HG02798 (cell line): ENCODE measurements around the gene POLR1B.

Experiments
- ATAC-seq: cut with Tn5 transposase; IDR thresholded peaks from one replicate; pipeline ENCODE4 v1.9.1; 2021; ENCODE audit warnings: mild to moderate bottlenecking; ENCODE audit not compliant: unreplicated experiment, poor library complexity

Gene POLR1B

GRCh38 chr2:112541315-112542122 lies 746 bp upstream of the POLR1B start:
- peak; percentile 70 for ATAC-seq

GRCh38 chr2:112542984-112543661 lies 858 bp downstream of the POLR1B start:
- ATAC-seq = no peak

GRCh38 chr2:112547333-112547732 lies 5.1 kb downstream of the POLR1B start:
- ATAC-seq = no peak

- ATAC-seq = no peak
These were observed 6.7 kb downstream of the POLR1B start for GRCh38 chr2:112548980-112549379.

GRCh38 chr2:112566104-112566503 lies 23.8 kb downstream of the POLR1B start:
- peak; percentile 68 for ATAC-seq

- ATAC-seq = peak; percentile 27
These were observed 24.2 kb downstream of the POLR1B start for GRCh38 chr2:112566508-112566907.

GRCh38 chr2:112572005-112572404 lies 29.7 kb downstream of the POLR1B start:
- no peak for ATAC-seq

- ATAC-seq = no peak
These were observed 35.5 kb downstream of the POLR1B start for GRCh38 chr2:112577756-112578155.

- no peak for ATAC-seq
These were observed 37.0 kb downstream of the POLR1B start for GRCh38 chr2:112579241-112579640.

GRCh38 chr2:112580084-112580483 lies 37.8 kb downstream of the POLR1B start:
- no peak for ATAC-seq

- no peak for ATAC-seq
These were observed 40.1 kb downstream of the POLR1B start for GRCh38 chr2:112582314-112582746.

- ATAC-seq = no peak
These were observed 41.4 kb downstream of the POLR1B start for GRCh38 chr2:112583497-112584133.

GRCh38 chr2:112584134-112584890 lies 42.0 kb downstream of the POLR1B start, which contains the start of gene CHCHD5:
Gene CHCHD5, plus strand, starts transcription at chr2:112584609. Its CDS starts 39 bp downstream, at chr2:112584648.
- peak; percentile 90 for ATAC-seq

- no peak for ATAC-seq
These were observed 42.6 kb downstream of the POLR1B start for GRCh38 chr2:112584891-112585250.

- ATAC-seq = no peak
These were observed 43.1 kb downstream of the POLR1B start for GRCh38 chr2:112585400-112585799.

- no peak for ATAC-seq
These were observed 43.7 kb downstream of the POLR1B start for GRCh38 chr2:112585873-112586464.

GRCh38 chr2:112588611-112589045 lies 46.4 kb downstream of the POLR1B start:
- ATAC-seq = no peak

GRCh38 chr2:112591413-112591812 lies 49.1 kb downstream of the POLR1B start:
- ATAC-seq = no peak

GRCh38 chr2:112593736-112594135 lies 51.5 kb downstream of the POLR1B start:
- ATAC-seq = no peak
